K562 (cell line): Measurements from ENCODE around the gene ACTRT3. TPM values are rescaled to one million over a fixed set of nuclear protein-coding genes. Genes with fewer than 3 reads are reported as not detected.

ENCODE experiments used
- C11orf30 ChIP-seq: fragments of 450-650 bp; IDR thresholded peaks from 2 replicates; pipeline ENCODE4 v1.6.1; 2016; ENCODE audit warnings: low read depth, mild to moderate bottlenecking
- ETS2 ChIP-seq: IDR thresholded peaks from 2 replicates; pipeline ENCODE4 v1.6.1; 2016; ENCODE audit warnings: borderline replicate concordance, missing genetic modification characterization, mild to moderate bottlenecking, moderate library complexity, missing compliant biosample characterization; ENCODE audit not compliant: poor library complexity, severe bottlenecking
- NR2C2 ChIP-seq, 2 experiments: fragments of 200-800 bp in 1 of 2; sonication (Bioruptor generic) in 1 of 2; sonication (generic) in 1 of 2; formaldehyde crosslinking in 1 of 2; IDR thresholded peaks; 2 replicates each; pipeline versions ENCODE4 v1.6.1 to v1.8.0; 2016 to 2022; ENCODE audit warnings: mild to moderate bottlenecking in 1 of 2, missing compliant biosample characterization in 1 of 2, missing genetic modification characterization in 1 of 2, missing genetic modification reagents in 1 of 2
- RFX7 ChIP-seq: fragments of 250-450 bp; sonication (Bioruptor Pico); IDR thresholded peaks from 2 replicates; pipeline ENCODE4 v1.5.1; 2021; ENCODE audit warnings: mild to moderate bottlenecking
- RUNX1 ChIP-seq: sonication (generic); IDR thresholded peaks from 2 replicates; pipeline ENCODE4 v1.6.1; 2016; ENCODE audit warnings: antibody characterized with exemption, low read depth
- SETDB1 ChIP-seq: IDR thresholded peaks from one replicate; pipeline ENCODE4 v1.6.1; 2012; ENCODE audit warnings: low read length, control low read depth, inconsistent platforms
- SIRT6 ChIP-seq: IDR thresholded peaks from one replicate; pipeline ENCODE4 v1.6.1; 2012; ENCODE audit warnings: low read depth, mild to moderate bottlenecking, control low read depth, inconsistent platforms, low read length, moderate library complexity
- SMAD3 ChIP-seq: fragments of 450-650 bp; formaldehyde crosslinking; conservative IDR thresholded peaks from 2 replicates; pipeline ENCODE4 v1.4.0; 2020; ENCODE audit warnings: mild to moderate bottlenecking
- ZKSCAN8 ChIP-seq: fragments of 200-800 bp; sonication (Bioruptor generic); IDR thresholded peaks from 2 replicates; pipeline ENCODE4 v1.6.1; 2016; ENCODE audit warnings: missing genetic modification characterization, missing compliant biosample characterization
- polyA plus RNA-seq, 8 experiments: library from polyadenylated mRNA; depleted of rRNA in 4 of 8; stranded (reverse) in 5 of 8; unstranded in 3 of 8; fragments of >200 nt; fragmentation: Nextera tagmentation in 2 of 8; fragmentation: Illumina TruSeq in 1 of 8; extraction: Ambion mirVana in 2 of 8; extraction: Trizol in 1 of 8; gene quantifications; 2 replicates each; pipeline versions ENCODE4 v1.2.1 to v1.2.3, GENCODE V29; 2011 to 2014; ENCODE audit warnings: inconsistent platforms in 1 of 8, missing spikeins in 1 of 8
- total RNA-seq, 7 experiments: library from RNA; depleted of rRNA in 6 of 7; stranded (reverse); fragments of >200 nt in 6 of 7; fragmentation: Illumina TruSeq in 2 of 7; extraction: Trizol in 2 of 7; gene quantifications; 2 replicates each; pipeline versions ENCODE4 v1.2.1 to v1.2.3, GENCODE V29; 2011 to 2021; ENCODE audit warnings: low replicate concordance in 1 of 7
- TF ChIP-seq, protein P1 (sequence below), 2 experiments: fragments of 450-650 bp; IDR thresholded peaks; 2 replicates each; pipeline ENCODE4 v1.6.1; 2016; ENCODE audit warnings: mild to moderate bottlenecking in 2 of 2, borderline replicate concordance in 1 of 2, low read depth in 1 of 2, moderate library complexity in 1 of 2
- TF ChIP-seq, protein P2 (sequence below): sonication (generic); formaldehyde crosslinking; IDR thresholded peaks from 2 replicates; pipeline ENCODE4 v1.8.1; 2023; ENCODE audit warnings: mild to moderate bottlenecking, missing genetic modification reagents
- TF ChIP-seq, protein P3 (sequence below): fragments of 450-650 bp; IDR thresholded peaks from 2 replicates; pipeline ENCODE4 v1.6.1; 2017; ENCODE audit warnings: antibody characterized with exemption
- TF ChIP-seq, protein P4 (sequence below): fragments of 250-450 bp; sonication (Bioruptor Pico); IDR thresholded peaks from 2 replicates; pipeline ENCODE4 v1.4.0; 2020; ENCODE audit warnings: borderline replicate concordance

Gene ACTRT3
- total and polyA plus RNA-seq, 9 of the 15 experiments (the other 6 are each of a cell fraction or from before 2014, with no cell fraction given): 0.06 to 0.11 (median 0.07) TPM; not detected in 5

DNA sequence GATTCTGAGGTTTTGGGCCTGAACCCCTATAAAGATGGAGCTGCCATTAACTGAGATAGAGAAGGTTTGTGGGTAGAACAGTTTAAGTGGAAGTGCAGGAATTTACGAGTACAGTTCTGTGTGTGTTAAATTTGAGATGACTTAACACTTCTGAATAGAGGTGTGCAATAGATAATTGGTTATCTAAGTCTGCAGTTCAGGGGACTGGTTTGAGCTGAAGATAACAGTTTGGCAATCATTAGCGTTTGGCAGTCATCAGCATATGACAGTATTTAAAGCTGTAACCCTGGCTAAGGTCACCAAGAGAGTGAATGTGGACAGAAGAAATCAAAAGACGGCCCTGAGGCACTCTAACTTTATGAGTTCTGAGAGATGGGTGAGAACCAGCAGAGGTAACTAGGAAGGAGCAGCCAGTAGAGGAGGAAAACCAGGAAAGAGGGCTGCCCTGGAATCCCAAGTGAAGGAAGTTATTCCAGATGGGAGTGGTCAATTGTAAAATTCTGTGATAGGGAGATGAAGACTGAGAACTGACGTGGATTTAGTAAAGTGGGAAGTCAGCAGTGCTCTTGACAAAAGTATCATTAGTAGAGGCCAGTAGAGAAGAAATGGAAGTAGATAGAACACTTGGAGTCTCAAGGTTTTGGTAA is 12.0 kb upstream of the ACTRT3 start (continued):
- TF ChIP-seq, protein P1, sequence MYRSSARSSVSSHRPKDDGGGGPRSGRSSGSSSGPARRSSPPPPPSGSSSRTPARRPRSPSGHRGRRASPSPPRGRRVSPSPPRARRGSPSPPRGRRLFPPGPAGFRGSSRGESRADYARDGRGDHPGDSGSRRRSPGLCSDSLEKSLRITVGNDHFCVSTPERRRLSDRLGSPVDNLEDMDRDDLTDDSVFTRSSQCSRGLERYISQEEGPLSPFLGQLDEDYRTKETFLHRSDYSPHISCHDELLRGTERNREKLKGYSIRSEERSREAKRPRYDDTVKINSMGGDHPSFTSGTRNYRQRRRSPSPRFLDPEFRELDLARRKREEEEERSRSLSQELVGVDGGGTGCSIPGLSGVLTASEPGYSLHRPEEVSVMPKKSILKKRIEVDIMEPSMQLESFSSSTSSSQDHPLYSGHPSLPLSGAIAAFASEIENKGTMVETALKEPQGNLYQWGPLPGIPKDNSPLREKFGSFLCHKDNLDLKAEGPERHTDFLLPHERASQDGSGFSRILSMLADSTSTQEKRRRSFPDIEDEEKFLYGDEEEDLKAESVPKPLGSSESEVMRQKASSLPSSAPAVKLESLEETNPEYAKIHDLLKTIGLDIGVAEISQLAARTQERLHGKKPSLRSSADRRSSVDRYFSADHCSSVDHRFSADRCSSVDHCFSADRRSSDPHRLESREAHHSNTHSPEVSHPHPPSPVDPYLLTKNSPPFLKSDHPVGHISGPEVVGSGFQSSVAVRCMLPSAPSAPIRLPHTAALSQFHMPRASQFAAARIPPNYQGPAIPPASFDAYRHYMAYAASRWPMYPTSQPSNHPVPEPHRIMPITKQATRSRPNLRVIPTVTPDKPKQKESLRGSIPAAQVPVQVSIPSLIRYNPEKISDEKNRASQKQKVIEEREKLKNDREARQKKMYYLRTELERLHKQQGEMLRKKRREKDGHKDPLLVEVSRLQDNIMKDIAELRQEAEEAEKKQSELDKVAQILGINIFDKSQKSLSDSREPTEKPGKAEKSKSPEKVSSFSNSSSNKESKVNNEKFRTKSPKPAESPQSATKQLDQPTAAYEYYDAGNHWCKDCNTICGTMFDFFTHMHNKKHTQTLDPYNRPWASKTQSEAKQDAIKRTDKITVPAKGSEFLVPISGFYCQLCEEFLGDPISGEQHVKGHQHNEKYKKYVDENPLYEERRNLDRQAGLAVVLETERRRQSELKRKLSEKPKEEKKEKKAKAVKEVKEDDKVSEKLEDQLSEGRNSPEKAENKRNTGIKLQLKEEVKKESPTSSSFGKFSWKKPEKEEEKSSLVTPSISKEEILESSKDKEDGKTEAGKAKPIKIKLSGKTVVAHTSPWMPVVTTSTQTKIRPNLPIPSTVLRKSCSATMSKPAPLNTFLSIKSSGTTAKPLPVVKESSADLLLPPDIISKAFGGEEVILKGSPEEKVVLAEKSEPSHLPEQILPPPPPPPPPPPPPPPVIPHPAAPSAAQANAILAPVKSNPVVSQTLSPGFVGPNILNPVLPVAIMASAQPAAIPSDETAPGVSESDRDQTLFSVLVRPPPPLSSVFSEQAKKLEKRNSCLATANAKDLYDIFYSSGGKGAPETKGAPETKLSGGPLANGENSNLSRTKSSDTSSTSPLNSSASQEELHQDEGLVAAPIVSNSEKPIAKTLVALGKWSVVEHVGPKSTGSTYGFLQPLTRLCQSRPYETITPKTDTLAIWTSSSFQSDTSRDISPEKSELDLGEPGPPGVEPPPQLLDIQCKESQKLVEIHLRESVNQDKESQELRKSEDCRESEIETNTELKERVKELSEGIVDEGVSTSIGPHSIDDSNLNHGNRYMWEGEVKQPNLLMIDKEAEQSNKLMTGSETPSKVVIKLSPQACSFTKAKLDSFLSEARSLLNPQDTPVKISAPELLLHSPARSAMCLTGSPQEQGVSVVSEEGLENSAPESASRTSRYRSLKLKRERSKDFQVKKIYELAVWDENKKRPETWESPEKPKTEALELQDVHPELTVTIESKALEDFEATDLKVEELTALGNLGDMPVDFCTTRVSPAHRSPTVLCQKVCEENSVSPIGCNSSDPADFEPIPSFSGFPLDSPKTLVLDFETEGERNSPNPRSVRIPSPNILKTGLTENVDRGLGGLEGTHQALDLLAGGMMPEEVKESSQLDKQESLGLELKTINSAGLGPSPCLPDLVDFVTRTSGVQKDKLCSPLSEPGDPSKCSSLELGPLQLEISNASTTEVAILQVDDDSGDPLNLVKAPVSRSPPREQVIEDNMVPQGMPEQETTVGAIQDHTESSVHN (IDR thresholded peaks at IDR 0.05; ENCODE audit: borderline replicate concordance in 1 of 2, low read depth in 1 of 2): no peak
- TF ChIP-seq SETDB1 (no peak), ZKSCAN8 (no peak), RFX7 (no peak), SMAD3 (no peak), NR2C2 (CRISPR knock-in tag; IDR thresholded peaks at IDR 0.05) (no peak), NR2C2 (tag; IDR thresholded peaks at IDR 0.05) (0 out of 2 replicates have a peak, but pooled peaks have one; percentile 37), ETS2 (tag) (no peak), C11orf30 (peak; percentile 83), RUNX1 (no peak), SIRT6 (no peak)
- TF ChIP-seq, protein P2, sequence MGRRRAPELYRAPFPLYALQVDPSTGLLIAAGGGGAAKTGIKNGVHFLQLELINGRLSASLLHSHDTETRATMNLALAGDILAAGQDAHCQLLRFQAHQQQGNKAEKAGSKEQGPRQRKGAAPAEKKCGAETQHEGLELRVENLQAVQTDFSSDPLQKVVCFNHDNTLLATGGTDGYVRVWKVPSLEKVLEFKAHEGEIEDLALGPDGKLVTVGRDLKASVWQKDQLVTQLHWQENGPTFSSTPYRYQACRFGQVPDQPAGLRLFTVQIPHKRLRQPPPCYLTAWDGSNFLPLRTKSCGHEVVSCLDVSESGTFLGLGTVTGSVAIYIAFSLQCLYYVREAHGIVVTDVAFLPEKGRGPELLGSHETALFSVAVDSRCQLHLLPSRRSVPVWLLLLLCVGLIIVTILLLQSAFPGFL (CRISPR knock-in tag): no peak
- TF ChIP-seq, protein P3, sequence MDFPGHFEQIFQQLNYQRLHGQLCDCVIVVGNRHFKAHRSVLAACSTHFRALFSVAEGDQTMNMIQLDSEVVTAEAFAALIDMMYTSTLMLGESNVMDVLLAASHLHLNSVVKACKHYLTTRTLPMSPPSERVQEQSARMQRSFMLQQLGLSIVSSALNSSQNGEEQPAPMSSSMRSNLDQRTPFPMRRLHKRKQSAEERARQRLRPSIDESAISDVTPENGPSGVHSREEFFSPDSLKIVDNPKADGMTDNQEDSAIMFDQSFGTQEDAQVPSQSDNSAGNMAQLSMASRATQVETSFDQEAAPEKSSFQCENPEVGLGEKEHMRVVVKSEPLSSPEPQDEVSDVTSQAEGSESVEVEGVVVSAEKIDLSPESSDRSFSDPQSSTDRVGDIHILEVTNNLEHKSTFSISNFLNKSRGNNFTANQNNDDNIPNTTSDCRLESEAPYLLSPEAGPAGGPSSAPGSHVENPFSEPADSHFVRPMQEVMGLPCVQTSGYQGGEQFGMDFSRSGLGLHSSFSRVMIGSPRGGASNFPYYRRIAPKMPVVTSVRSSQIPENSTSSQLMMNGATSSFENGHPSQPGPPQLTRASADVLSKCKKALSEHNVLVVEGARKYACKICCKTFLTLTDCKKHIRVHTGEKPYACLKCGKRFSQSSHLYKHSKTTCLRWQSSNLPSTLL: no peak
- TF ChIP-seq, protein P4, sequence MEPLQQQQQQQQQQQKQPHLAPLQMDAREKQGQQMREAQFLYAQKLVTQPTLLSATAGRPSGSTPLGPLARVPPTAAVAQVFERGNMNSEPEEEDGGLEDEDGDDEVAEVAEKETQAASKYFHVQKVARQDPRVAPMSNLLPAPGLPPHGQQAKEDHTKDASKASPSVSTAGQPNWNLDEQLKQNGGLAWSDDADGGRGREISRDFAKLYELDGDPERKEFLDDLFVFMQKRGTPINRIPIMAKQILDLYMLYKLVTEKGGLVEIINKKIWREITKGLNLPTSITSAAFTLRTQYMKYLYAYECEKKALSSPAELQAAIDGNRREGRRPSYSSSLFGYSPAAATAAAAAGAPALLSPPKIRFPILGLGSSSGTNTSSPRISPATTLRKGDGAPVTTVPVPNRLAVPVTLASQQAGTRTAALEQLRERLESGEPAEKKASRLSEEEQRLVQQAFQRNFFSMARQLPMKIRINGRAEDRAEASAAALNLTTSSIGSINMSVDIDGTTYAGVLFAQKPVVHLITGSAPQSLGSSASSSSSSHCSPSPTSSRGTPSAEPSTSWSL (CRISPR knock-in tag): no peak
